Posterior vena cava (tissue), 2 donors: ENCODE results near the gene PPP1R3D. TPM values are rescaled to one million over a fixed set of nuclear protein-coding genes. Genes with fewer than 3 reads are reported as not detected.
A peak's percentile ranks its signal among the peaks of the same experiment; 100 is the strongest.

Source experiments
- DNase-seq: peaks from one replicate; pipeline ENCODE4 v3.0.0-alpha.2; 2020; ENCODE audit warnings: low spot score
- intact Hi-C, 2 donors: fragments of 100-400 bp; cut with DNase I; formaldehyde crosslinking; loops; one replicate each; pipeline versions ENCODE4 v1.14.1 to v1.14.2; 2022 to 2023
- total RNA-seq, 2 donors: library from RNA; stranded (reverse); fragmentation: NEBNext Ultra II Directional; extraction: Animal tissue kit (Norgen Biotek cat#: 25700); gene quantifications; one replicate each; pipeline ENCODE4 v1.2.1, GENCODE V29; 2021
- donor health status: DM: yes; HTN: yes; CAD: no.
- donor health status: DM: yes; HTN: yes; CAD: no.

PPP1R3D gene
- total RNA-seq, 2 donors from 2014 or later: 7.2 to 9.2 TPM

DNA sequence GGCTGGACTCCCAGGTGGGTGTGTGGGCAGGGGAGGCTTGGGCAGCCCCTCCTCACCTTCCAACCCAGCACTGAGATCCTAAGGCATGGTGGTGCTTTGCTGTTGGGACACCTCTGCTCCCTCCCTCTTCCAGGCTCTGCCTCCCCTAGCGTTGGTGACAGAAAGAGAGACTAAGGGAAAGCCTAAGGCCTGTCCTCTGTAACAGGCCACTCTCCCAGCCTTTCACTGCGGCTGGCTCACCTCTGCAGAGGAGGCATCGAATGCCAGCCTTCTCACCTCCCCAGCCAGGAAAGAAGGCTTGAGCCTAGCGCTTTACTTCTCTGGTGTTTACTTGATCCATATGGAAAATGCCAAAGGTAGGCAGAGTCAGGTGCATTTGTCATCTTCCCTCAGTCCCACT, 14.6 kb upstream of the PPP1R3D start:
- intact Hi-C loops: no loop called here
- no peak for DNase-seq

DNA sequence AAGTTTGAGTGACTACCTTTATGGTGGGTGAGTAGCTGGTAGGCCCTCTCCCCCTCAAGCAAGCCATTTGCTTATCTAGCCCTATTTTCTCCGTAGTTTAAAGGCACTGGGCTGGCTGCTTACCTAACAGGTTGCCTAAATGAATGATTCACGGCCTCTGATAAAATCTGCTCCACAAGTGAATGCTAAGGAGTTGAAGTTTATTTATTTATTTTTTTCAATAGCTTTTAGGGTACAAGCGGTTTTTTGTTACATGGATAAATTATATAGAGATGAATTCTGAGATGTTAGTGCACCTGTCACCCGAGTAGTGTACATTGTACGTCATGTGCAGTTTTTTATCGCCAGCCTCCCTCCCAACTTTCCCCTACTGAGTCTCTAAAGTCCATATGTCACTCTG, 9.8 kb upstream of the PPP1R3D start:
- no peak for DNase-seq
- intact Hi-C loops: loop anchor here in 1 of 2 donors (5.0 kb wide), 1 partner anchor 1437 kb away; no protein-coding TSS in a partner anchor

DNA sequence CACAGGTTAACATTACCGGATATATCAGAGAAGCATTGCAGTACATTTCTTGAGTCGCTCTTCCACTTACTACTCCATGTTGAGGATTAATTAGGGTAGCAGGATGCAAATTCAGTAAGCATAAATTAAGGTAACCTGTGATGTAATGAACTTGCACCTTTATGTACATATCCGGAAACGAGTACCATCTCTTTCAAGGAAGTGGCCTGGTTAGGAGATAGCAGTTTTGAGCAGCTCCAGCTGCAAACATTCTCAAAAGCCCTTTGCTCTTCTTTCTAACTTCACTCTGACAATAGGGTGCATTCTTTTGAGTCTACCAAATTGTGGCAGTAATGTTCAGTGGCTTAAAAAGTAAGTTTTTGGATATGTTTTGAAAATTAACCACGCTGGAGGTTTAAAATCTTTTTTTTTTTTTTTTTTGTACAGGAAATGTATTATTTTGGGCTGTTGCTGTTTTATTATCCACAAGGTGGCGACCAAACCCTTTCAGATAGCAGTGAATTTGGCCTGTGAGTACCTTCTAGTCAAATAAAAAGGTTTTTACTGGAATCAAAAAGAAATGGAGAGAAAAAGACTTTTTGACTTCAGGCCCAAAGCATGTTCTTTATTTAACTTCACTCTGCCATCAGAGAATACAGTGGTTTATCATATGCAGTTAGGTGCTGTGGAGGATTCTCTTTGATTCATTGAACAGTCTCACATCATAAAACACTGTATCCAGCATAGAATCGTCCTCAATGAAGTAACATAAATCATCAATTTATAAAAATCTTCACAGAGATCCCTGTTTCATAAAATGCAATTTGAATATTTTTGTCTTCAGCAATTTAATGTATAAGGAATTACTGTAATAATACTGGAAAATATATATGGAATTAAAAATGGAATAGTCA, 9.0 kb upstream of the PPP1R3D start:
- DNase-seq: no peak
- intact Hi-C loops: loop anchor here in 1 of 2 donors (5.0 kb wide), 1 partner anchor 1438 kb away; no protein-coding TSS in a partner anchor

DNA sequence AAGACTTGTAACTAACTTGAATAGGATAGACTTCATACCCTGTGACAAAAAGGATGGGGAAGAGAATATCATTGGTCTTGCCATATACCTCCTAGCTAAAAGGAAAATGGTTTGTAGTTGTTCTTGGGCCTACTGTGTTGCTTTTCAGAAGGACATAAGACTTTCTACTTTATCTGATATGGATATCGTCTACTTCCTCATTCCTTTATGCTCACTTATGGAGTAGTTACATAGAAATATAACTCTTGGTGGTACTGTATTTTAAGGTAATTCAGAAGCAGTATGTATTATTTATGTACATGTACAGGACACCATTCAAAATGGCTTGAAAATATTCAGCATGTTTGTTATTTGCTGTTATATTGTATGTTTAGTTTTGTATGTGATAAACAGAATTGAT, 8.1 kb upstream of the PPP1R3D start:
- intact Hi-C loops: loop anchor here in 1 of 2 donors (5.0 kb wide), 1 partner anchor 1439 kb away; no protein-coding TSS in a partner anchor
- DNase-seq: no peak

DNA sequence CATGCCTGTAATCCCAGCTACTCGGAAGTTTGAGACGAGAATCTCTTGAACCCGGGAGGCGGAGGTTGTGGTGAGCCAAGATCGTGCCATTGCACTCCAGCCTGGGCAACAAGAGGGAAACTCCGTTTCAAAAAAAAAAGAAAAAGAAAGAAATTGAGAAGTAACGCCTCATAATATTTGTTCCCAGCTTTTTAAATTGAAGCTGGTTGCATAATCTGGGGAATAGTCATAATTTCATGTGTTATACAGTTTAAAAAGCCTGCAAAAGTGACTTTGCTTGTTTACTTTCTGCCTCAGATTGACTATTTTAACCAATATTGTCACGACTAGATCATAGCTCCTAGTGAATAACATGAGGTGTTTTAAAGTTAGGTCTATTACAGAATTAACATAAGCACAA, 7.3 kb upstream of the PPP1R3D start:
- intact Hi-C loops: loop anchor here in 1 of 2 donors (5.0 kb wide), 1 partner anchor 1440 kb away; no protein-coding TSS in a partner anchor
- no peak for DNase-seq

DNA sequence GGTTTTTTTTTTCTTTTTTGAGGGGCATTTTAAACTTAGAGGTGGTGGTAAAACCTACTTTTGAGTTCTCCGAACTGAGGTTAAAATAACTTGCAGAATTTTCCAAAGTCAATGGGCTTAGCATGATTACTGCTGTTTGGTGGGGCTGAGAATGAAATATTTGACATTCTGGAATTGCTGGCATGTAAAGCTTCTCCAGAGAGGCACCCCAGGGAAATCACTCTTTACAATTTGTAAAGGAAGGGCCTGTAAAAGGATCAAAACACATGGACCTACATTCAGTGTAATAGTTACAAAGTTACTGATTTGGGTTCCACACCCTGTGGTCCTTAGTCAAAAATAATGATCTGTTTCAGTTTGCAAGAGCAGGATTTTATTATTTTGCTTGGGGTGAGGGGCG, 5.6 kb upstream of the PPP1R3D start:
- intact Hi-C loops: loop anchor here in 1 of 2 donors (5.0 kb wide), 1 partner anchor 1442 kb away; no protein-coding TSS in a partner anchor

DNA sequence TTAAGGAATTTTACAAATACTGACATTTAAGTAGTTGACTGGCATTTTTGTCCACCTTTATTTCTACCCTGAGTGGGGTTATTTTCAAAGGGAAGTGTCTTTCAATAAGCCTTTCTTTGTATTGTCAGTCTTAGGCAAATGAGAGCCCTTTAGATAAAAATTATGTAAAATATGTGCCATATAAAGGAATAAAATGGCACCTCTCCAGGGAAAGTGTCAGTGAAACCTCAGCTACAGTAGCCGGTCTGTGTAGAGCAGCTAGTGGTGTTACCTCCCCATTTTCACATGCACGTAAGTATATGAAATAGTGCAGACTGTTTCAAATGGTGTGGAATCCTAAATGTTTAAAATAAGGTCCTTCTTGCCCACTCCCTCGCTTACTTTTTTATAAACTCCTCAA, 5.1 kb upstream of the PPP1R3D start:
- intact Hi-C loops: loop anchor here in 1 of 2 donors (5.0 kb wide), 1 partner anchor 1442 kb away; no protein-coding TSS in a partner anchor

More for the DNA sequence above, 5.6 kb upstream of the PPP1R3D start:
- DNase-seq: no peak

DNA sequence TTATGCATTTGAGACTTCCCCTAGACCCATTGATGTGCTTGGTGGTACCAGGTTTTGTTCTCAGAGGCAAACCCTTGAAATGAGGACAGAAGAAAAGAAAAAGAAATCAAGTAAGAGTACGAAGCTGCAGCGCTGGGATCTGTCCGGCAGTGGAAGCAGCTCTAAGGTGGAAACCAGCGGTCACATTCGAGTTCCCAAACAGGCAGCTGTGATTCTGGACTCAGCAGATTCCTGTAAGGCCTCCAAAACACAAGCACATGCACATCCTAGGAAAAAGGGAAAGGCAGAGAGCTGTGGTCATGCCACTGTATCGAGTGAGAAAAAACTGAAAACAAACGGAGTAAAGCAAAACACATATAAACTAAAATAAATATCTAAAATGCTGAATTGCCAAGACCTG, 4.6 kb upstream of the PPP1R3D start:
- intact Hi-C loops: loop anchor here in 1 of 2 donors (5.0 kb wide), 1 partner anchor 1443 kb away; no protein-coding TSS in a partner anchor
- DNase-seq: no peak

More for the DNA sequence above, 5.1 kb upstream of the PPP1R3D start:
- DNase-seq: no peak

DNA sequence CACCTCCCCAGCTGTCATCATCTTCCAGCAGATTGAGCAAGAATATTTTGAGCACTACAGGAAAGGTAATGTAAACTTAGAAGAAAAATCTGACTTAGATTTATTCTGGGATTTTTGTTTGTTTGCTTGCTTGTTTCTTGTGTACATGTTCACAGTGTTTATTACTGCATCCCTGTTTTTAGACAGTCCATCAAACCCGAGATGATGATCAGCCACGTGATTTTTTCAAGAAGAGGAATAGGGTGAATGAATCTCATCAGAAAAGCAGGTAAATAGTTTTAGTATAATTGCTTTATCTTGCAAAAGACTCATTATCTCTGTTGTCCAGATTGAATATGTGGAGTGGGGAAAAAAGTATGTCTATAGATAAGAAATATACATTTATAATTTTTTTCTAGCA, 2.1 kb upstream of the PPP1R3D start:
- intact Hi-C loops: no loop called here
- no peak for DNase-seq

DNA sequence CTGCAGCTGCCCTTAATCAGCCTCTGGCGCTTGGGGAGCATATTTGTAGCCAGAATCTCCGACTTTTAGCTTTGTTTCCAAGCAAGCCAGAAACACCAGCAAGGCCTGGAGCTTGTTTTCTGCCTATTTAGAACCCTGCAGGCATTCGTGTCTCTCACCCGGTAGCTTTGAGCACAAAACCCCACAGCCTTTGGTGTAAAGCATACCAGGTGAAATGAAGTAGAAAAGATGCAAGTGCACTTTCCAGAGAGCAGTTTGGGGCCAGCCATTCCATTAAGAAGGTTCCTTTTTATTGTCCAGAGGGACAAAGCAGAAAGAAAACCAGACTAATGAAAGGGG, 820 bp upstream of the PPP1R3D start:
- intact Hi-C loops: no loop called here
- DNase-seq: no peak

DNA sequence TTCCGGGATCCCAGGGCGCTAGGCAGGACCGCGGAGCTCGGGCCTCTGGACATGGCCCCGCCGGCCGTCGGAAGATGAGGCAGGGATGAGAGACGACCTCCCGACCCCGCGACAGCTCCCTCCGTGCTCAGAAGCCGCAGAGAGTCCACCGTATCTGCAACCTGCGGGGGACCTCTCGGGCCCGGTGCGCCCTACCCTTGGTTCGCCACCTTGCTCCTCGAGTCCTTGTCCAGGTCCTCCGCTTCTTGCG, 301 bp downstream of the PPP1R3D start:
- intact Hi-C loops: no loop called here

DNA sequence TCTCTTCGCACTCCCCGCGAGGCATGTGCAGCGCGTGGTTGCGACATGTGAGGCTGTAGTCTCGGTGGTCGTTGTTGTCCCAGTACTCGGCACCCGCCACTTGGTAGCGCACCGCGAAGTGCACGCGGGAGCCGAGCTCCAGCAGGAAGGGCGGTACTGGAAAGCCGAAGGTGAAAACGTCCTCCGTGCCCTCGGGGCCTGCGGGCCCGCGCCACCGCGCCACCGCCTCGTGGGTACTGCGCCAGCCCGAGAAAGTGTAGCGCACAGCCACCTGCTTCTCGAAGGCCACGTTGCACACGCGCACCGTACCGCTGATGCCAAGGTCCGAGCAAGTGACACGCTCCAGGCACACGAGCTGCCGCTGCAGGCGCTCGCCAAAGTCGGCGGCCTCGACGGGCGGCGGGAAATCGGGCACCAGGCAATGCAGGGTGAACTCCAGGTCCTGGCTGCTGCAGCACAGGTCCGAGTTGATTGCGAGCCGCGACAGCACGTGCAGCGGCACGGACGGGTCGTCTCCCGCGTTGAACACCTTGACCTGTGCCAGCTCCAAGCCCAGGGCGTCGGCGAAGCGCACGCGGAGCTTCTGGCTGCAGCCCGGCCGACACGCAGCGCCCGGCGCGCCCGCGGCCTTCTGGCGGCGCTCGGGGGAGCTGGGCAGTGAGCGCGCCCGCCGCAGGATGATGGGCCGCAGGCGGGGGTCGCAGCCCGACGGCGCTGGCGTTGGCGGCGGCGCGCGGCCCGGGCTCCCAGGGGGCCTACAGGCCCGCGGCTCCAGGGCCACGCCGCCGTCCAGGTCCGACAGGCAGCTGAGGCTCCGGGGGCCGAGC, 840 bp downstream of the PPP1R3D start:
- intact Hi-C loops: no loop called here
- peak; percentile 73 for DNase-seq

More for the DNA sequence above, 301 bp downstream of the PPP1R3D start:
- DNase-seq: peak; percentile 86

DNA sequence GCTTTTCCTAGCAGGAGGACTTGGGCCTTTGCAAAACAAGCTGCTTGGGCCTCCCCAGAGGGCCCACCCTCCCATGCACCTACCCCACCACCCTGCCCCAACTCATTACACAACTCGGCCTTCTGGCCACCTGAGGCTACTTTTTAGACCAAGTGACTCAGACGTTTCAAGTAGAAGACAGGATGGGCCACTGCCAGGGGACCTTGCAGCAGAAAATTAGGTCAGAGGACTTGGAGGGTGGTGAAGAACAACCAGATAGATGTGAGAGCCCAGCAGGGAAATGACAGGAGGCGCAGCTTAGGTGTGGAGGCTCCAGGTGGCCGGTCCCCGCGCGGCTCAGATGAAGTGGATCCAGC, 1.4 kb downstream of the PPP1R3D start:
- intact Hi-C loops: no loop called here
- no peak for DNase-seq

DNA sequence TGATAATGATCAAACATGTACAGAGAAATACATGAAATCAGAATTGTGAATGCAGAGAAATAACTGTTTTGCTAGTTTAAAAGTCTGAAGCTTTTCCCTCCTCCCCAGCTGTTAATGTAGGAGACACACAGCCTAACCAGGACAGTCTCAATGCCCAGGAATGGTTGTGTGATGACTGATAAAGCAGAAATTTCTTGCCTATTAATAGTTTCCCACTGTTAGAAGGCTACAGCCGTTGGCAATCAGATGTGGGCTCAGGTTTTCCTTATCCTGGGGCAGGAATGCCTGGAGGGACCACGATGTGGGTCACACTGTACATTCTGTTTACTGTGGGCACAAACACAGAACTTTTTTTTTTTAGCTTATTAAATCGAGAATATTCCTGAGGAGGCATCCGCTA, 1.9 kb downstream of the PPP1R3D start:
- intact Hi-C loops: no loop called here

DNA sequence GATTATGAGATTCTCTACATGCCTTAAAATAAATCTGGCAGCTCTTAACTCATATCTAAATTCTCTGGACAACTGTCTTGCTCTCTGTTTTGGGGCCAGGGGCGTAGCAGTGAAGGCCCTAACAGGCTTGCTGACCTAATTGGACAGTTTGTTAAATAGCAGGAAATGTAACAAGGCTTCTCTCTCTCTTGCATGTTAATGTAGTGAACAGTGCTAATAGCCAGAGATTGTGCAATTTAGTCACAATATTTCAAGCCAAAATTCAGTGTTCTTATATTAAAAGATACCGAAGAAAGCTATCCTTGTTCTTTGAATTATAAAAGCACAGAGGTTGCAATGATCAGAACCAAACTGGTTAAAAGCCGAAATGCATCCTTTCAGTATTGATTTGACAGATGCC, 3.0 kb downstream of the PPP1R3D start:
- intact Hi-C loops: no loop called here
- no peak for DNase-seq

More for the DNA sequence above, 1.9 kb downstream of the PPP1R3D start:
- no peak for DNase-seq

DNA sequence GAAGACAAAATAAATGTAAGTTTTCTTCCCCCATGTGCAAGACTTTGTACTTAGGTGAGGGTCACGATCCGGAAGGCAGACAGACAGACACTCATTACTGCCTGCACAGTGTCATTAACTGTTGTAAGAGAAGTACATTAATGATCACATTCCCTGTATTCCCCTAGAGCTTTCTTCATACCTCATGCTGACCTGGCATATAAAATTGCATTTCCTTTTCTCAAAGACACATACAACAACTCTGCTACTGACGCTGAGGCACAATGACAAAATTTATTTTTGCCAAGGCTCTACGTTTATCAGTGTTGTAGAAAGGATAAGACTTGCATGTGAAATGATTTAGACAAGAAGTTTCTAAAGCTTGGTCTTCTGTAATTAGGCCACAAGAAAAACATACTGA, 3.7 kb downstream of the PPP1R3D start:
- intact Hi-C loops: no loop called here
- no peak for DNase-seq

DNA sequence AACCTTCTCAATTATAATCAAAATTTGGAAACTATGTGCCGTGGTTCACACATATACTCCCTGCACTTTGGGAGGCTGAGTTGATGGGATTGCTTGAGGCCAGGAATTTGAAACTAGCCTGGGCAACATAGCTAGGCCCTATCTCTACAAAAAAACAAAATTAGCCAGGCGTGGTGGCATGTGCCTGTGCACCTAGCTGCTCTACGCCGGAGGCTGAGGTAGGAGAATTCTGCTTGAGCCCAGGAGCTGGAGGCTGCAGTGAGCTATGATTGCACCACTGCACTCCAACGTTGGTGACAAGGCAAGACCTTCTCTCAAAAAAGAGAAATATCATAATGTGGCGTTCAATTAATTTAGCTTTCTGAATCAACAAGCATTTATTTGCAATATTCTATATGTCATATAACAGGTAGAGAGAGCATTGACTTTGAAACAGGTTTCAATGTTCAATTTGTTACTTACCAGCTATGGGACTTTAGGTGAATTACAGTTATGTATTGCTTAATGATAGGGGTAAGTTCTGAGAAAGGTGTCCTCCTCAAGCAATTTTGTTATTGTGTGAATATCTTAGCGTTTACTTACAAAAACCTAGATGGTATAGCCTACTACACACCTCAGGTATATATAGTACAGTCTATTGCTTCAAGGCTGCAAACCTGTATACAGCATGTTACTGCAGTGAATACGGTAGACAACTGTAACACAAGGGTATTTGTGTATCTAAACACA, 4.5 kb downstream of the PPP1R3D start:
- intact Hi-C loops: no loop called here
- no peak for DNase-seq

DNA sequence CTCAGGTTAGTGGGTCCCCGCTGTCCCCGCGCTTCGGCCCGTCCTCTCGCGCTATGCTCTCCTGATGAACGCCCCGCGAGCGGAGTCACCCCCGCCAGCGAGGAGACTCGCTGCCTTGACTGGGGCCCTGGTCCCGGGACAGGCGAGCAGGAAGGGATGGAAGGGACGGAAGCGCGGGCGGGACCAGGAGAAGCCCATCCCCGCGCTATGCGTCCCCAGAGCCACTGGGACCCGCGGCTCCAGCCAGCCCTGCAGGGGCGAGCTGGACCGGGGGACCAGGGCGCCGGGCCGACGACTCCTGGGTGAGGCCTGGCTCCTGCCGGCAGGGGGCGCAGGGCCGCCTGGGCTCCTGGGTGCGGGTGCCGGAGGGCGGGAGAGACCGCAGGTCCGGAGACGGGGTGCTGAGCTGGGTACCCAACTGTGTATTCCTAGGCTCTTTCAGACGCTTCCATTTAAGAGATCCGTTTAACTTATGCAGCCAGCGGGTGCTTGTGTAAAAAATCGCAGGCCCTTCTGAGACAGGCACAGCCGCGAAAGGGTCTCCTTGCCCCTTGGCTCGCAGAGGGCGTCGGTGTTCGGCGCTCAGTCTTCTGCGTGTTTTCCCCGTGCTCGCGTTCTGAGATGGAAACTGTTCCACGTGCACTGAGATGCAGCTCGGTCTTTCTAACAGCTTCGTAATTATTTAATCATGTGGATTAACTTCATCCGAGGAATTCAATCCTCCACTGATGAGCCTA, 6.1 kb downstream of the PPP1R3D start:
- peak; percentile 93 for DNase-seq
- intact Hi-C loops: no loop called here

DNA sequence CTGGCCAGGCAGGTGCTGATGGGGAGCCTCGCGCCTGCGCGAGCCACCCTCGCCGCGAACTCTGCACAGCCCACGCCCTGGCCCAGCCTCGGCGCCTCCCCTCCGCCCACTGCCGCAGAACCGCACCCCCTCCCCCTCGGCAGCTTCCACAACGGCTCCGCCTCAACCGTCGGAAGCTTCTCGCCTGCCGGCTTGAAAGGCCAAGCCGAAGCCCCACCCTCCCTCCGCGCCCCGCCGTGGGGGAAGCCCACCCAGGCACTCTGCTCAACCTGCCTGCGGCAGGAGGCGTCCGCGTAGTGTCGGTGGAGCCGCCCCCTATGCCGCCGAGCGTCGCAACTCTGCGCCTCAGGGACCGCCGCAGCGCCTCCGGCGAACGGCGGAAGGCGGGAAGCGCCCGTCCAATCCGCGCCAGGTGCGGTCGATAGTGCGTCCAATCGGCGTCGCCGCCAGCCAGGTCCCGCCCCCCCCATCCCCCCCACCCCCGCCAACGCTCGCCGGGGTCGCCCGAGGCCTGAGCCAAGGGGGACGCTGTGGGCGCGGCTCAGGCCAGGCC, 6.7 kb downstream of the PPP1R3D start, which contains the start of gene SYCP2:
Gene SYCP2, minus strand, starts transcription at position 342 of the 553 bp plus-strand sequence. CDS start 11,224 bp downstream, outside the sequence.
- intact Hi-C loops: no loop called here
- DNase-seq: peak; percentile 81
